OCI-LY3 (cell line): ENCODE results near the gene PRXL2B.
A peak's percentile ranks its signal among the peaks of the same experiment; 100 is the strongest.

Source experiments
- H2AFZ ChIP-seq: fragments of 200-600, 300-600 bp; shearing (Covaris generic); 2 replicates; pipeline ENCODE4 v1.6.0; 2014; ENCODE audit warnings: antibody characterized with exemption, low read depth, low read length
- H3K27ac ChIP-seq: fragments of 200-600, 300-600 bp; sonication (generic); 2 replicates; pipeline ENCODE4 v1.5.1; 2014; ENCODE audit warnings: mild to moderate bottlenecking, low read length, moderate library complexity, mixed read lengths
- H3K27me3 ChIP-seq: fragments of 200-600, 300-600 bp; sonication (generic); 2 replicates; pipeline ENCODE4 v1.6.1; 2014; ENCODE audit warnings: low read depth, low read length, mixed read lengths
- H3K36me3 ChIP-seq: fragments of 200-600, 300-600 bp; sonication (generic); replicated peaks from 2 replicates; pipeline ENCODE3; 2014; ENCODE audit warnings: low read depth, low read length, mixed read lengths
- H3K4me1 ChIP-seq: fragments of 300-600, 200-600 bp; sonication (generic); 2 replicates; pipeline ENCODE4 v1.6.1; 2014; ENCODE audit warnings: low read length, mixed read lengths
- H3K4me2 ChIP-seq: fragments of 200-600, 300-600 bp; sonication (generic); 2 replicates; pipeline ENCODE4 v1.6.1; 2014; ENCODE audit warnings: low read length, mixed read lengths
- H3K4me3 ChIP-seq: fragments of 300-600, 200-600 bp; sonication (generic); 2 replicates; pipeline ENCODE4 v1.5.1; 2014; ENCODE audit warnings: antibody characterized with exemption, mild to moderate bottlenecking, low read length, moderate library complexity
- H3K79me2 ChIP-seq: fragments of 300-600, 200-600 bp; shearing (Covaris generic); 2 replicates; pipeline ENCODE4 v1.6.1; 2014; ENCODE audit warnings: mild to moderate bottlenecking, low read length, mixed read lengths
- H3K9ac ChIP-seq: fragments of 300-600, 200-600 bp; shearing (Covaris generic); 2 replicates; pipeline ENCODE4 v1.6.0; 2014; ENCODE audit warnings: mild to moderate bottlenecking, low read length, moderate library complexity
- H3K9me3 ChIP-seq: fragments of 200-600, 300-600 bp; shearing (Covaris generic); 2 replicates; pipeline ENCODE4 v1.6.1; 2014; ENCODE audit warnings: low read length, mixed read lengths; ENCODE audit not compliant: insufficient read depth
- H4K20me1 ChIP-seq: fragments of 200-600, 300-600 bp; sonication (generic); 2 replicates; pipeline ENCODE4 v1.6.1; 2016; ENCODE audit warnings: low read length, mixed read lengths; ENCODE audit not compliant: insufficient read depth
- CTCF ChIP-seq: fragments of 200-600, 300-600 bp; sonication (generic); IDR thresholded peaks from 2 replicates; pipeline ENCODE4 v1.5.1; 2014; ENCODE audit warnings: antibody characterized with exemption, low read length, low read depth
- EZH2phosphoT487 ChIP-seq: fragments of 200-600 bp; shearing (Covaris generic); IDR thresholded peaks from 2 replicates; pipeline ENCODE4 v1.6.1; 2018; ENCODE audit warnings: antibody characterized with exemption, mixed run types, low read depth

The PRXL2B gene

GRCh38 chr1:2560299-2561073 is 26.1 kb upstream of the PRXL2B start:
- TF ChIP-seq CTCF: no peak
- TF ChIP-seq EZH2phosphoT487: no peak

GRCh38 chr1:2561446-2561845 is 25.1 kb upstream of the PRXL2B start:
- no peak overlapping the region for H3K4me2 ChIP-seq
- H2AFZ ChIP-seq: no peak overlapping the region
- TF ChIP-seq EZH2phosphoT487: no peak
- TF ChIP-seq CTCF: no peak
- H3K9ac ChIP-seq: no peak overlapping the region
- peaks cover 14% of the 10 kb centered on the region for H3K36me3 ChIP-seq
- no peaks in the 10 kb centered on the region for H3K27me3 ChIP-seq
- no peak overlapping the region for H3K27ac ChIP-seq
- H4K20me1 ChIP-seq: no peaks in the 10 kb centered on the region
- no peaks in the 10 kb centered on the region for H3K9me3 ChIP-seq
- peaks cover 11% of the 10 kb centered on the region for H3K4me1 ChIP-seq
- no peak overlapping the region for H3K4me3 ChIP-seq
- no peaks in the 10 kb centered on the region; the same call in 1 of the 2 replicates for H3K79me2 ChIP-seq

More at GRCh38 chr1:2560299-2561073, 26.1 kb upstream of the PRXL2B start:
- Histone ChIP-seq H4K20me1 (no peaks in the 10 kb centered on the region), H3K4me3 (no peak overlapping the region), H3K27ac (no peak overlapping the region), H3K4me1 (peaks cover 17% of the 10 kb centered on the region), H3K36me3 (peaks cover 14% of the 10 kb centered on the region), H2AFZ (no peak overlapping the region), H3K9ac (no peak overlapping the region), H3K4me2 (no peak overlapping the region), H3K27me3 (no peaks in the 10 kb centered on the region), H3K9me3 (no peaks in the 10 kb centered on the region), H3K79me2 (no peaks in the 10 kb centered on the region; the same call in 1 of the 2 replicates)

- H3K27ac ChIP-seq: no peak overlapping the region
- H3K4me3 ChIP-seq: no peak overlapping the region
- H3K4me1 ChIP-seq: peaks cover 5% of the 10 kb centered on the region
- H3K9me3 ChIP-seq: no peaks in the 10 kb centered on the region
- H2AFZ ChIP-seq: no peak overlapping the region
- no peak overlapping the region for H3K9ac ChIP-seq
- H3K36me3 ChIP-seq: peaks cover 14% of the 10 kb centered on the region
- H3K27me3 ChIP-seq: no peaks in the 10 kb centered on the region
- no peaks in the 10 kb centered on the region; the same call in 1 of the 2 replicates for H3K79me2 ChIP-seq
- no peak overlapping the region for H3K4me2 ChIP-seq
- TF ChIP-seq CTCF (peak; percentile 34; the same call in 1 of the 2 replicates), EZH2phosphoT487 (no peak)
- H4K20me1 ChIP-seq: no peaks in the 10 kb centered on the region
These were observed 24.4 kb upstream of the PRXL2B start for GRCh38 chr1:2561898-2562895.

GRCh38 chr1:2563205-2563604 is 23.4 kb upstream of the PRXL2B start:
- Histone ChIP-seq H3K4me1 (no peaks in the 10 kb centered on the region), H4K20me1 (no peaks in the 10 kb centered on the region), H3K27ac (no peak overlapping the region), H3K27me3 (no peaks in the 10 kb centered on the region), H3K79me2 (no peaks in the 10 kb centered on the region), H3K9ac (no peak overlapping the region), H3K9me3 (no peaks in the 10 kb centered on the region), H3K36me3 (peaks cover 8% of the 10 kb centered on the region), H2AFZ (no peak overlapping the region), H3K4me2 (no peak overlapping the region), H3K4me3 (no peak overlapping the region)
- TF ChIP-seq EZH2phosphoT487: no peak
- no peak for TF ChIP-seq CTCF
